GM10266 (cell line): ENCODE data around the gene FGF5.

Source experiments
- DNase-seq: peaks from one replicate; pipeline ENCODE4 v3.0.0; 2012; ENCODE audit errors: extremely low spot score
- TF ChIP-seq, protein P1 (sequence below): IDR thresholded peaks from 2 replicates; pipeline ENCODE4 v1.5.1; 2012; ENCODE audit warnings: mild to moderate bottlenecking, low read depth; ENCODE audit not compliant: control insufficient read depth, insufficient read depth; ENCODE audit errors: missing control alignments

Gene FGF5

DNA sequence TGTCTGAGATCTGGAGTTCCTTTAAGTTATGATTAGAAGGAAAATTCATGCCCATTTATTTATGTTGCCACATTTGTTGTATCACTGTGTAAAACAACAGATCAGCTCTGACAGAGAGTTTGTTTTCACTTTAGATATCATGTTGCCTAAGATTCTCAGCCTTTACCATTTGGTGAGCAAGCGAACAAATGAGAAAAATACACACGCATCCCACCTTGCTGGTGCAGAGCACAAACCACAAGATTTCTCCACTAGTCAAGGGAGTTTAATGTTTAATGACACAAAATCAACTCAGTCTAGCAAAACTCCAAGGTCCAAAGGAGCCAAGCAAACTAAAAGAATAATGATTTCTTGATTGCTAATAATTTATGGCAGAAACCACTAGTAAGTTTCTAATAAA lies 27.7 kb downstream of the FGF5 start:
- TF ChIP-seq, protein P1, sequence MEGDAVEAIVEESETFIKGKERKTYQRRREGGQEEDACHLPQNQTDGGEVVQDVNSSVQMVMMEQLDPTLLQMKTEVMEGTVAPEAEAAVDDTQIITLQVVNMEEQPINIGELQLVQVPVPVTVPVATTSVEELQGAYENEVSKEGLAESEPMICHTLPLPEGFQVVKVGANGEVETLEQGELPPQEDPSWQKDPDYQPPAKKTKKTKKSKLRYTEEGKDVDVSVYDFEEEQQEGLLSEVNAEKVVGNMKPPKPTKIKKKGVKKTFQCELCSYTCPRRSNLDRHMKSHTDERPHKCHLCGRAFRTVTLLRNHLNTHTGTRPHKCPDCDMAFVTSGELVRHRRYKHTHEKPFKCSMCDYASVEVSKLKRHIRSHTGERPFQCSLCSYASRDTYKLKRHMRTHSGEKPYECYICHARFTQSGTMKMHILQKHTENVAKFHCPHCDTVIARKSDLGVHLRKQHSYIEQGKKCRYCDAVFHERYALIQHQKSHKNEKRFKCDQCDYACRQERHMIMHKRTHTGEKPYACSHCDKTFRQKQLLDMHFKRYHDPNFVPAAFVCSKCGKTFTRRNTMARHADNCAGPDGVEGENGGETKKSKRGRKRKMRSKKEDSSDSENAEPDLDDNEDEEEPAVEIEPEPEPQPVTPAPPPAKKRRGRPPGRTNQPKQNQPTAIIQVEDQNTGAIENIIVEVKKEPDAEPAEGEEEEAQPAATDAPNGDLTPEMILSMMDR, result no peak
- DNase-seq, result no peak

DNA sequence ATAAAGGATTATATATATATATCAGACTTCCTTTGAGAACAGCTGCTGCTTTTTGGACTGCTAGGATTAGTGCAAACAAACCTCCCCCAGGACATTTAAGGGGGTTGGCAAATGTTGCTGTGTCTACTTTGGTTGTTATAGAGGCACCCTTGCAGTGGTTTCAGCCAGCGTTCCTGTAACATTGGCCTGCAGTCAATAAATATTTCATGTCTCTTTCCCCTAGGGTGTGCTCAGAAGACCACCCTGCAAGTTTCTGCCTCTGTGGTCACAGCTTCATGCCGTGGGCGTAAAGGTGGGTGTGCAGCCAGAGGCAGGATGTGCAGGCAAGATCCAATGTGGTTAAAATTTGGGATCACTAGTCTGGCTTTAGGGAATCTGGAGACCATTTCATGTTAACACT lies 28.9 kb downstream of the FGF5 start:
- TF ChIP-seq, protein P1, result no peak
- DNase-seq, result no peak

DNA sequence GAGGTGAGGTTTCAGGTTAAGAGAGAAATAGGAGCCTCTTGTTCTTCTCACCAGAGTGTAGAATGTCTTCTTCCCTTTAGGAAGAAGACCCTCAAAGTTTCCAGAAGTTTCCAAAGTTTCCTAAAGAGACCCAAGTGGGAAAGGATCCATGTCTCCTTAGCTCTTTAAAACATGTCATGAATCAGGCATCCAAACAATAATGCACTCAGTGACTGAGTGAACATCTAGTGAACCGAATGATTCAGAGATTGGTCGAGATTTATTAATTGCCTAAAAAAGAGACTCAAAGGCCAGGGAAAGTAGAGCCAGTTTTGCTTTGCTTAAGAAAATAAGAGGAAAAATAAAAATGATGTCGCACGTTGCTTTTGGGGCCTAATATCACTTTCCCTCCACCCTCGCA lies 29.4 kb downstream of the FGF5 start:
- DNase-seq, result no peak
- TF ChIP-seq, protein P1, result no peak

DNA sequence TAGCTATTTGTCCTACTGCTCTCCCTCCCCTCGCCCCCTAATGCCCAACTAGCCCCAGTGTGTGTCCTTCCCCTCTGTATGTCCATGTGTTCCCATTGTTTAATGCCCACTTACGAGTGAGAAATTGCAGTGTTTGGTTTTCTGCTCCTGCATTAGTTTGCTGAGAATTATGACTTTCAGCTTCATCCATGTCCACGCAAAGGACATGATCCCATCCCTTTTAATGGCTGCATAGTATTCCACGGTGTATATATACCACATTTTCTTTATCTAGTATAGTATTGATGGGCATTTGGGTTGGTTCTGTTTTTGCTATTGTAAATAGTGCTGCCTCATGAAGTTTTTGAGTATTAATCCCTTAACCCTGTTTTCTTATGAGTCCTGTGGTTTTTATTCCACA lies 35.4 kb downstream of the FGF5 start:
- no peak for DNase-seq

DNA sequence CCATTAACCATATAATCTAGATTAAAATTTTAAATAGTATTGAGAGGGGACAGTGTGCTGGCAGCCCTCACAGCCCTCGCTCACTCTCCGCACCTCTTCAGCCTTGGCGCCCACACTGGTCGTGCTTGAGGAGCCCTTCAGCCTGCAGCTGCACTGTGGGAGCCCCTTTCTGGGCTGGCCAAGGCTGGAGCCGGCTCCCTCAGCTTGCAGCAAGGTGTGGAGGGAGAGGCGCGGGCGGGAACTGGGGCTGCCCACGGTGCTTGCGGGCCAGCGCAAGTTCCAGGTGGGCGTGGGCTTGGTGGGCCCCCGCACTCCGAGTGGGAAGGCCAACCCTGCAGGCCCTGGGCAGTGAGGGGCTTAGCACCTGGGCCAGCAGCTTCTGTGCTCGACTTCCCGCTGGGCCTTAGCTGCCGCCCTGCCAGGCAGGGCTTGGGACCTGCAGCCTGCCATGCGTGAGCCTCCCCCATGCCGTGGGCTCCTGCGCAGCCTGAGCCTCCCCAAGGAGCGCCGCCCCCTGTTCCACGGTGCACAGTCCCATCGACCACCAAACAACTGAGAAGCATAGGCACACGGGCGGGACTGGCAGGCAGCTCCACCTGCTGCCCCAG lies 36.3 kb downstream of the FGF5 start:
- DNase-seq, result no peak
- TF ChIP-seq, protein P1, result no peak

More for the DNA sequence above, 35.4 kb downstream of the FGF5 start:
- TF ChIP-seq, protein P1, result no peak

DNA sequence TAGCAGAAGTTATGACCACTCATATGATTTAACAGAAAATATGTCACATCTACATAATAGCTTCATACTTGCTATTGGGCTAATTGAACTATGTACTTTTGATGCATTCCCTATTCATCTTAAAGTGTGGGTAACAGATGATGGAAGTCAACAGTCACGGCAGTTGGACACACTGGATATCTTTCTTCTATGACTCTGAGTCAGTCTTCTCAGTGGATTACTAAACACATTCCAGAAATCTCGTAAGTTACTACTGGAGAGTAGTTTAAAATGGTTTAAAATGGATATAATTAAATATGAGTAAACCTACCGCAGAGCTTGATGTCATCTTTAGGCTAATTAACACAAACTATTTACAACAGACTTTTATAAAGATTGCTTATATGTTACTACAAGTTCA lies 39.0 kb downstream of the FGF5 start:
- DNase-seq, result no peak
- TF ChIP-seq, protein P1, result no peak

DNA sequence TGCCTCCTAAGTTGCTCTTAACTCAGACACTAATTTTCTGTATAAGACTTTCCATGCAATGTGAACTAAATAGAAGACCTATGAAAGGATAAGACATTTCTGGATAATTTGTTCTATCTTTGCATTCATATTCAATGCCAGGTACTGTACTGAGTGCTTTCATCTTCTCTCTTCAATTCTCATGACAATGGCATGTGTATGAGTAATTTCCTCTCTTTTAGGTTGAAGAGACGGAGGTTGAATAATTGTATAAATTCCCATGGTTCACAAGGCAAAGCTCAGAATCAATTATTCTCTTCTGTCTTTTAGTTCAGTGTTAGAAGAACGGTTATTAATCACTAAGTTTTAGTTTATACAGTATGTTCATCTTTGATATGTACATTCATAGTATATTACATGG lies 39.8 kb downstream of the FGF5 start:
- TF ChIP-seq, protein P1, result no peak
- DNase-seq, result no peak
